ENCODE results near the gene KRT32. TPM values are rescaled to one million over a fixed set of nuclear protein-coding genes. Genes with fewer than 3 reads are reported as not detected.

The KRT32 gene
- total RNA-seq, 4 donors from 2014 or later: 0.40 to 71.2 (median 14.8) TPM

DNA sequence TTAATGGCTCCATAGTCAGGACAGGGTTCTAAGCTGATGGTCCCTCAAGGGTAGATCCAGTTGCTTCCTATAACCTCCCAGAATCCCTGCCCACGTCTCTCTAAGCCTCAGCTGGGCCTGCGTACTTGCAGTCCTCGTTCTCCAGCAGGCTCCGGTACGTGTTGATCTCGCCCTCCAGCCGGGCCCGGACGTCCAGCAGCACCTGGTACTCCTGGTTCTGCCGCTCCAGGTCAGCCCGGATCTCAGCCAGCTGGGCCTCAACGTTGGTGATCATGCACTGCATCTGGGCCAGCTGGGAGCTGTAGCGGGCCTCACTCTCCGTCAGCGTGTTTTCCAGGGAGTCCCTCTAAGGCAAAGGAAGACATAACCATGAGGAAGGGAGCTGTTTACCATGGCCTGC lies 4.5 kb downstream of the KRT32 start:
- no peaks in the 10 kb centered on the region for H3K36me3 ChIP-seq
- H3K27me3 ChIP-seq: peaks cover 8% of the 10 kb centered on the region
- peaks cover 11% of the 10 kb centered on the region for H3K4me1 ChIP-seq
- H3K4me3 ChIP-seq: no peak overlapping the region
- WGBS: 71% methylated on average over 7 of the region's 15 CpGs
- DNase-seq (ENCODE audit: low spot score in 2 of 2): no peak
- no peak overlapping the region for H3K27ac ChIP-seq
- TF ChIP-seq EP300 (IDR thresholded peaks at IDR 0.05): no peak
- TF ChIP-seq, protein P1, sequence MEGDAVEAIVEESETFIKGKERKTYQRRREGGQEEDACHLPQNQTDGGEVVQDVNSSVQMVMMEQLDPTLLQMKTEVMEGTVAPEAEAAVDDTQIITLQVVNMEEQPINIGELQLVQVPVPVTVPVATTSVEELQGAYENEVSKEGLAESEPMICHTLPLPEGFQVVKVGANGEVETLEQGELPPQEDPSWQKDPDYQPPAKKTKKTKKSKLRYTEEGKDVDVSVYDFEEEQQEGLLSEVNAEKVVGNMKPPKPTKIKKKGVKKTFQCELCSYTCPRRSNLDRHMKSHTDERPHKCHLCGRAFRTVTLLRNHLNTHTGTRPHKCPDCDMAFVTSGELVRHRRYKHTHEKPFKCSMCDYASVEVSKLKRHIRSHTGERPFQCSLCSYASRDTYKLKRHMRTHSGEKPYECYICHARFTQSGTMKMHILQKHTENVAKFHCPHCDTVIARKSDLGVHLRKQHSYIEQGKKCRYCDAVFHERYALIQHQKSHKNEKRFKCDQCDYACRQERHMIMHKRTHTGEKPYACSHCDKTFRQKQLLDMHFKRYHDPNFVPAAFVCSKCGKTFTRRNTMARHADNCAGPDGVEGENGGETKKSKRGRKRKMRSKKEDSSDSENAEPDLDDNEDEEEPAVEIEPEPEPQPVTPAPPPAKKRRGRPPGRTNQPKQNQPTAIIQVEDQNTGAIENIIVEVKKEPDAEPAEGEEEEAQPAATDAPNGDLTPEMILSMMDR (IDR thresholded peaks at IDR 0.05): no peak
- H3K9me3 ChIP-seq: no peaks in the 10 kb centered on the region

DNA sequence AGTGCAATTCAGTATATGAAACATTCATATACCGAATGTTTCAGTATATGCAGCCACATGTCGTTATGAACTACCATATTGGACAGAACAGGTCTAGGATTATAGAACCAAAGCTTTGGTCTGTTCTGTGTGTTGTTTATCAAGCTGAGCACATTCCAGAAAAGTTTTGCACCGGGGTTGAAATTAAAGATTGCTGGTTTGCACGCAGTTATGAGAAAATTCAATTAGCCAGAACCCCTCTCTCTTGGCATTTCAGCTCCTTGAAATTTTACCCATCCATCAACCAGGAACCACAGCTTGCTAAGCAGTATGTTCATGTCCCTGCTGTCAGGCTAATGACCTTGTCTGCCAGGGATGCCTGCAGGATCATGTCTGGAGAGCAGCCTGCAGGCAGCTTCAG lies 9.5 kb downstream of the KRT32 start:
- 61% methylated on average over 4 of the region's 4 CpGs for WGBS
- no peak overlapping the region for H3K4me3 ChIP-seq
- H3K36me3 ChIP-seq: no peaks in the 10 kb centered on the region
- peaks cover 4% of the 10 kb centered on the region for H3K4me1 ChIP-seq
- H3K27ac ChIP-seq: no peak overlapping the region
- TF ChIP-seq POLR2AphosphoS5 (IDR thresholded peaks at IDR 0.05): no peak
- TF ChIP-seq POLR2A (IDR thresholded peaks at IDR 0.05): no peak
- no peak for TF ChIP-seq EP300 (IDR thresholded peaks at IDR 0.05)
- H3K9me3 ChIP-seq: no peaks in the 10 kb centered on the region
- DNase-seq (ENCODE audit: low spot score in 2 of 2): no peak
- H3K27me3 ChIP-seq: peaks cover 5% of the 10 kb centered on the region

DNA sequence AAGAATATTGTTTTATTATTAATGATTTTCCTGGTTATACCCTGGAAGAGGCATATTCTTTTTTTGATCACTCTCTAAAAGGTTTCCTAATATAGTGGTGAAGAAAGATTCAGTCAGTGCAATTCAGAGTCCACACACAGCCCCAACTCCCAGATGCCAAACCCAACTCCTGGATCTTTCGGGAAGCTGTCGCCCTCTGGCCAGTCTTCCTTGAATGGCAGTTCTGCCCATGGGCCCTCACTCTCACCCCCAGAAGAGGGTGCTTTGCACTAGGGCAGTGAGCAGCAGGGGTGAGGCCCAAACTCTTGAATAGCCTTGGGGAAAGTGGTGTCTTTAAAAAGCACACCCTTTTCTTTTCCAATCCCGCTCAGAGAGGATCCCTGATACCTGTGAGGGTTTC lies 11.0 kb downstream of the KRT32 start:
- no peak overlapping the region for H3K4me3 ChIP-seq
- DNase-seq (ENCODE audit: low spot score in 2 of 2): no peak
- TF ChIP-seq EP300 (IDR thresholded peaks at IDR 0.05) (no peak), POLR2A (IDR thresholded peaks at IDR 0.05) (no peak), POLR2AphosphoS5 (IDR thresholded peaks at IDR 0.05) (no peak)
- TF ChIP-seq, protein P1 (IDR thresholded peaks at IDR 0.05): no peak
- H3K9me3 ChIP-seq: no peaks in the 10 kb centered on the region
- no peak overlapping the region for H3K27ac ChIP-seq
- peaks cover 4% of the 10 kb centered on the region for H3K4me1 ChIP-seq
- 67% methylated on average over 3 of the region's 3 CpGs for WGBS
- H3K36me3 ChIP-seq: no peaks in the 10 kb centered on the region
- H3K27me3 ChIP-seq: peaks cover 5% of the 10 kb centered on the region

DNA sequence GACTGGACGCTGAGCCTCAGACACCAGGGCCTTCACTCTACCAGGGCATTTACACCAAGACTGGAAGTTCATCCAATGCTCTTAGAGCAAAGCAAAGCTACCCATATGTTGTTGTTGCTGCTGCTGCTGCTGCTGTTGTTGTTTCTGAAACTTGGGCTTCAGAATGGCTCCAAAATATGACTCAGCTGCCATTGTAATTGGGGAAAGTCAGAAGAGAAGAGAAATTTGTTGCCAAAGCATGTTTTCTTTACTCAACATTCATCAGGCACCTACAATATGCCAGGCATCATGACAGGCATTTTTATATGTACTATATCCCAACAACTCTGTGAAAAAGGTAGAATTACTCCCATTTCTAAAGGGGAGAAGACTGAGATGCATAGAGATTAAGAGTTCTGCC lies 11.9 kb downstream of the KRT32 start:
- Histone ChIP-seq H3K9me3 (no peaks in the 10 kb centered on the region), H3K27me3 (peaks cover 5% of the 10 kb centered on the region), H3K4me1 (peaks cover 4% of the 10 kb centered on the region), H3K27ac (no peak overlapping the region), H3K36me3 (no peaks in the 10 kb centered on the region), H3K4me3 (no peak overlapping the region)
- WGBS: 83% methylated on average over 1 of the region's 1 CpG
- DNase-seq (ENCODE audit: low spot score in 2 of 2): no peak
- TF ChIP-seq, protein P1 (IDR thresholded peaks at IDR 0.05): no peak
- no peak for TF ChIP-seq EP300 (IDR thresholded peaks at IDR 0.05)
- TF ChIP-seq POLR2A (IDR thresholded peaks at IDR 0.05): no peak
- TF ChIP-seq POLR2AphosphoS5 (IDR thresholded peaks at IDR 0.05): no peak

DNA sequence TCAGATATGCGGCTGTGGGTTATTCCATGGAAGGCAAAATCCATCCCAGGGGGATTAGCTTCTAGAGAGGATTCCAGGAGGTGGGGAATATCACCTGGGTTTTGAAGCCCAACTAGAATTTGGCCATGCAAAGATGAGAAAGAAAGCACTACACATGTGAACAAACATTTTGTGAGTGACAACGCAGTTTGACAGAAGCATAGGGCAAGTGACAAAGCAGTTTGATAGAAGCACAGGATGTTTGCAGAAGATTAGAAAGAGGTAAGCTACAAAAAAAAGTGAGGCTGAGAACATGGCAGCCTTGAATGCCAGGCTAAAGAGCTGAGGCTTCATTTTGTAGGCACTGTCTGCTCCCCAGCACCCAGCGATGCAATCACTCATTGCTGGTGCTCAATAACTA lies 14.1 kb downstream of the KRT32 start:
- Histone ChIP-seq H3K4me3 (no peak overlapping the region), H3K4me1 (peaks cover 4% of the 10 kb centered on the region), H3K27me3 (no peaks in the 10 kb centered on the region), H3K9me3 (no peaks in the 10 kb centered on the region), H3K36me3 (no peaks in the 10 kb centered on the region), H3K27ac (no peak overlapping the region)
- 90% methylated on average over 3 of the region's 3 CpGs for WGBS
- DNase-seq (ENCODE audit: low spot score in 2 of 2): no peak
- TF ChIP-seq, protein P1 (IDR thresholded peaks at IDR 0.05): no peak
- TF ChIP-seq EP300 (IDR thresholded peaks at IDR 0.05) (no peak), POLR2AphosphoS5 (IDR thresholded peaks at IDR 0.05) (no peak), POLR2A (IDR thresholded peaks at IDR 0.05) (no peak)

DNA sequence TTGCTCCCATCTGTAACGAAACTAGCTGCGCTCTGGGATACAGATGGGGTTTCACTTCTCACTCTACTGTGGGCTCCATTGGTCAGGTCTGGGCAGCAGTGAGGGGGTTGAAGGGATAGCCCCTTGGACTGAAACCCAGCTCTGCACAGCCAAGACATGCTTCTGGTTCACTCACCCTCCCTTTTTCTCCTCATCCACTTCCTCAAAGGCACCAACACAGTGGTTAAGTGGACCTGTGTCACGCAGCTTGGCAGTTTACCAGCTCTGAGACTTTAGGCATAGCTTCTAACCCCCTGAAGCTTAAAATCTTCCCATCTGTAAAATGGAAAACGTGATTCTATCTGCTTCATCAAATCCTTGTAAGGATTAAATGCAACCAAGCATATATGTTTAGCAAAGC lies 14.9 kb downstream of the KRT32 start:
- DNase-seq (ENCODE audit: low spot score in 2 of 2): no peak
- no peak for TF ChIP-seq POLR2AphosphoS5 (IDR thresholded peaks at IDR 0.05)
- no peak for TF ChIP-seq POLR2A (IDR thresholded peaks at IDR 0.05)
- no peak for TF ChIP-seq EP300 (IDR thresholded peaks at IDR 0.05)
- TF ChIP-seq, protein P1 (IDR thresholded peaks at IDR 0.05): no peak
- 60% methylated on average over 4 of the region's 4 CpGs for WGBS

More for the DNA sequence above, 14.9 kb downstream of the KRT32 start:
- Histone ChIP-seq H3K27me3 (no peaks in the 10 kb centered on the region), H3K27ac (no peak overlapping the region), H3K9me3 (no peaks in the 10 kb centered on the region), H3K36me3 (no peaks in the 10 kb centered on the region), H3K4me3 (no peak overlapping the region), H3K4me1 (peaks cover 1% of the 10 kb centered on the region)
